Fibroblast of skin of left biceps (primary cell): ENCODE data around the gene ARL9.

Source experiments
- DNase-seq, 2 experiments: peaks; one replicate each; pipeline ENCODE4 v3.0.0-alpha.2; 2013; ENCODE audit warnings: low read depth in 2 of 2

The ARL9 gene

GRCh38 chr4:56505269-56506130 lies at the start of gene ARL9:
Gene ARL9, plus strand, starts transcription at chr4:56505791. Its CDS starts 72 bp downstream, at chr4:56505863.
- peak; percentile 12 for DNase-seq

GRCh38 chr4:56460085-56460484 lies 45.5 kb upstream of the ARL9 start:
- no peak for DNase-seq

GRCh38 chr4:56462157-56462556 lies 43.4 kb upstream of the ARL9 start:
- no peak for DNase-seq

- no peak for DNase-seq
Observed at GRCh38 chr4:56463711-56464110, 41.9 kb upstream of the ARL9 start.

- no peak for DNase-seq
Observed at GRCh38 chr4:56464581-56464980, 41.0 kb upstream of the ARL9 start.

- DNase-seq, result no peak
Observed at GRCh38 chr4:56465599-56466295, 39.8 kb upstream of the ARL9 start.

- peak; percentile 40 to 43 for DNase-seq
Observed at GRCh38 chr4:56466296-56466761, 39.3 kb upstream of the ARL9 start.

GRCh38 chr4:56466910-56467283 lies 38.7 kb upstream of the ARL9 start:
- DNase-seq, result no peak

- DNase-seq, result peak; percentile 50 to 57
Observed at GRCh38 chr4:56467284-56468096, 38.1 kb upstream of the ARL9 start, which contains the start of gene SRP72. Gene SRP72, plus strand, starts transcription at chr4:56467617. Its CDS starts 19 bp downstream, at chr4:56467636.

GRCh38 chr4:56468097-56468422 lies 37.5 kb upstream of the ARL9 start:
- DNase-seq, result no peak

GRCh38 chr4:56469489-56470210 lies 35.9 kb upstream of the ARL9 start:
- DNase-seq, result no peak

GRCh38 chr4:56475917-56476316 lies 29.7 kb upstream of the ARL9 start:
- no peak for DNase-seq

GRCh38 chr4:56477192-56477702 lies 28.3 kb upstream of the ARL9 start:
- DNase-seq, result no peak

GRCh38 chr4:56480691-56481090 lies 24.9 kb upstream of the ARL9 start:
- DNase-seq, result no peak

GRCh38 chr4:56496241-56496640 lies 9.3 kb upstream of the ARL9 start:
- DNase-seq, result no peak

- no peak for DNase-seq
Observed at GRCh38 chr4:56511098-56511497, 5.5 kb downstream of the ARL9 start.

GRCh38 chr4:56512166-56512565 lies 6.6 kb downstream of the ARL9 start:
- DNase-seq, result no peak

- DNase-seq, result no peak
Observed at GRCh38 chr4:56513517-56513916, 7.9 kb downstream of the ARL9 start.

GRCh38 chr4:56530269-56531148 lies 24.9 kb downstream of the ARL9 start:
- peak; percentile 30 to 48 for DNase-seq

- DNase-seq, result no peak
Observed at GRCh38 chr4:56531149-56531770, 25.7 kb downstream of the ARL9 start.
